Activated CD8-positive, alpha-beta memory T cell treated with anti-CD3 and anti-CD28 coated beads, Interleukin-2, amount 50 U/mL, for 48 hours (primary cell): Measurements from ENCODE around the gene BMPR1B.
"Not testable (repeated sequence)": the region's sequence is repeated elsewhere in the genome, so short reads cannot be mapped to it uniquely, and the experiment has no call there.

Experiments used
- DNase-seq: peaks from one replicate; pipeline ENCODE4 v3.0.0-alpha.2; 2020

BMPR1B gene

GRCh38 chr4:95158045-95158444 lies 400.3 kb downstream of the BMPR1B start:
- no peak for DNase-seq

- no peak for DNase-seq
Measured at GRCh38 chr4:95158626-95159025, 400.9 kb downstream of the BMPR1B start.

GRCh38 chr4:95159384-95159783 lies 401.6 kb downstream of the BMPR1B start:
- no peak for DNase-seq

- DNase-seq: no peak
Measured at GRCh38 chr4:95161781-95162469, 404.2 kb downstream of the BMPR1B start.

GRCh38 chr4:95162867-95163266 lies 405.1 kb downstream of the BMPR1B start:
- DNase-seq: no peak

GRCh38 chr4:95165926-95166524 lies 408.3 kb downstream of the BMPR1B start:
- no peak for DNase-seq

GRCh38 chr4:95167805-95168204 lies 410.1 kb downstream of the BMPR1B start:
- DNase-seq: no peak

- no peak for DNase-seq
Measured at GRCh38 chr4:95170176-95170575, 412.4 kb downstream of the BMPR1B start.

GRCh38 chr4:95171377-95171776 lies 413.6 kb downstream of the BMPR1B start:
- DNase-seq: not testable (repeated sequence)

GRCh38 chr4:95178938-95179337 lies 421.2 kb downstream of the BMPR1B start:
- DNase-seq: no peak

- no peak for DNase-seq
Measured at GRCh38 chr4:95180531-95181242, 422.9 kb downstream of the BMPR1B start.

GRCh38 chr4:95181243-95181995 lies 423.7 kb downstream of the BMPR1B start:
- DNase-seq: no peak

- no peak for DNase-seq
Measured at GRCh38 chr4:95181996-95182306, 424.2 kb downstream of the BMPR1B start.

- DNase-seq: no peak
Measured at GRCh38 chr4:95183656-95184408, 426.1 kb downstream of the BMPR1B start.

GRCh38 chr4:95186666-95187065 lies 428.9 kb downstream of the BMPR1B start:
- no peak for DNase-seq

GRCh38 chr4:95188701-95189370 lies 431.1 kb downstream of the BMPR1B start:
- DNase-seq: no peak

GRCh38 chr4:95190751-95191436 lies 433.1 kb downstream of the BMPR1B start:
- no peak for DNase-seq

- DNase-seq: no peak
Measured at GRCh38 chr4:95191537-95191936, 433.8 kb downstream of the BMPR1B start.

GRCh38 chr4:95193391-95194224 lies 435.9 kb downstream of the BMPR1B start:
- DNase-seq: no peak

GRCh38 chr4:95197353-95197752 lies 439.6 kb downstream of the BMPR1B start:
- no peak for DNase-seq

GRCh38 chr4:95198961-95199360 lies 441.2 kb downstream of the BMPR1B start:
- DNase-seq: no peak
